NOMO-1 treated with dmso at 0.1 percent for 144 hours (cell line): Measurements from ENCODE around the gene AGPAT4.

ENCODE experiments used
- DNase-seq: peaks from one replicate; lab custom pipeline; 2025; ENCODE audit not compliant: unreplicated experiment; lab: John Stamatoyannopoulos, UW

The AGPAT4 gene

DNA sequence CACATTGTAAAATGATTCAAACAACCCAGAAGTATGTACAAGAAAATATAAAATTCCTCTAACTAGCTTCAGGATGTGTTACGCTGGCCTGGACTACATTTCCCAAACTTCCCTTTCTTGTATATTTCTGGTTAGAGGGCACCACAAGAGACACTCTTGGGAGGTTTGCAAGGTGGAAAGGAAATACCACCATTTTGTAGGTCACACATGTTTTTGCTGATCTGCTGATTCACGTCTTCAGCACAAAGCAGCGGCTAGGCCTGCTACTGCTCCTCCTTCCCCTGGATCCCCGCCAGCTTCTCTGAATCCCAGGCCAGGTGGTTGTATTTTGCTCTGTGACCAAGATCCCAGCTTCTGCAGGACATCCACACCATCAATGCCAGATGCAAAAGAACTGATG is 104.2 kb downstream of the AGPAT4 start:
- no peak for DNase-seq

DNA sequence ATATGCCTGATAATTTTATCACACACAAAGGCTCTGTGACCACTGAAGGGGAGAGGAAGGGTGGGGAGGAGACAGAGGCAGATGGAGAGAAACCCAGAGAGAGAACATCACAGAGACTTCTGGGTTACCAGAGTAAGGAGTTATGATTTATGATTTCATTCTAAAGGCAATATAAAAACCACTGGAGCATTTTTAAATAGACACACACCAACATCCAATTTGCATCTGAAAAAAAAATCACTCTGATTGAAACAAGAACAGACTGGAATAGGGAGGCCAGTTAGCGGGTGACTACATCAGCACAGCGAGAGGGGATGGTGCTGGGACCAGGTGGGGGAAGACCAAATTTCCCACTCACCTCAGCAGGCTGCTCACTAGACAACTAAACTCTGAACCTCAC is 104.8 kb downstream of the AGPAT4 start:
- DNase-seq, result no peak

DNA sequence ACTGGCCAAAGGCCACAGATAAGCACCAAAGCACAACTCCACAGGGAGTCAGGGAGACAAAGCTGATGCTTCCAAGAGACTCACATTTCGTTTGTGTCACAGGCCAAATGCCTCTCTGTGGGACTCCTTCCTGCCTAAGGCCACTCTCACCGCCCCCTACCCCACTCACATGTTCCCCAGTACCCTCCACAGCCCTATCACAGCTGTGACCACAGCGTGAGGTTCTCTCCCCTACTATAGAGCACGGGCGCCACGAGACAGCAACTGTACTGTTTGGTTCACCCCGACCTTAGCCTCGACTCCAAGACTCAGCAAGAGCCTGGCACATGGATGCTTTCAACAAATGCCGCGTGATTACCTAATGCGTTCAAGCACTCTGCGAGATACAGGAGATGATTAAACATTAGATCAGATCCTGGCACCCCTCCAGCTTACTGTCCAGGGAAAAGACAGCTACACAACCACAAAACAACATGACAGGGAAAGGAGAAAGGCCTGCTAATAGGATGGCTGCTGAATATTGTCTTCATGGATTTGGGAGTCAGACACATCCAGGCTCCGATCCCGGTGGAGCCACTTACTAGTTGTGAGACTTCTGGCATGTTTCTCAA is 105.5 kb downstream of the AGPAT4 start:
- no peak for DNase-seq

DNA sequence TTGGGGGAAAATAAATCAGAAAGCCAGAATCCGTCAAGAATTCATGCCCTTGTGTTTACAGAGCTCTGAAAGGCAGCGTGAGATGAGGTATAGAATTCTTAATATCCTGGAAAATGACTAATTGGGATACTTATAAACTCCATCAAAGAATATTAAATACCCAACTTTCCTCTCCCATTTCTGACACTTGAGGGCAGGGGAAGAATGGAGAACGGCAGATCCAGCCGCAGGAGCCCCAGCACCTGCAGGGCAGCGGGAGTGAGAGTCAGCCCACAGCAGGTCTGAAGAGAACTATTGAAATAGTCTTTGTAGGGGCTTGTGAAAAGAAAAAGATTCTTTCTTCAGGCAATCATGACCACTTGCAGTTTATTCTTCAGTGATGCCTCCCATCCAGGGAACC is 107.2 kb downstream of the AGPAT4 start:
- DNase-seq, result no peak

DNA sequence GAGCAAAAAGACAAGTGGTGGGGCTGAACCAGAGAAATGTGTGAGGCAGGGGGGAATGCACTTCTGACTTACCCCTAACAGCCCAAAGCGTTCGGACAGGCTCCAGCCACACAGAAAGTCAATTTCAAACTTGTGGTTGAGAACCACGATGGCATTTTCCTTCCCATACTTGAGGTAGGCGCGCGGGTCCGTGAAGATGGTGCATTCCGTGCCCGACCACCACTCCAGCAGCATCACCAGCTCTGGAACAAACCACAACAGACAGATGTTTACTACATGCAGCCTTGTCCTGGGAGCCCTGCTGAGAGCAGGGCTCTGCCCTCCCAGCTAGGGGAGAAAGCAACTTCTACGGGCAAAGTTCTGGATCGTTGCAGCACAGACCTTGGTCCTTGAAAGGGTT is 107.7 kb downstream of the AGPAT4 start:
- DNase-seq, result no peak

DNA sequence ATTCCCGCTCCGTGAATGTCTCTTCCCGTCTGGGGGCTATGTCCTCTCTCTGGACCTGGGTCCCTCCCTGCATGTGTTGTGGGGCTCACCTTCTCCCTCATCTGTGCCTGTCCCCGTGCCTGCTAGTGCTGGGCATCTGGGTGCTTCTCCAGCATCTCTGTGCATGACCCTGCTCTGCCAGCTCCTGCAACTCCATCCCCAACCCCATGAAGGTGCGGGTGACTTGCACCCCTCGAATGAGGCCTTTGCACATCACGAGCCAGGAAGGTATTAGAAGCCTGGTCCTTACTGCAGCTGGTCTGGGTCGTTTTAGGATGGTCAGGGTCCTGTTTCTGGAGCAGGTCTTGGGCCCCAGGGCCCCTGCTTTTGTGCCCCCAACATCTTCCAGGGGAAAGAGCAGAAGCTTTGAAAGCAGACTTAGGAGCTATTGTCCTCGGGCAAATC is 109.7 kb downstream of the AGPAT4 start:
- no peak for DNase-seq

DNA sequence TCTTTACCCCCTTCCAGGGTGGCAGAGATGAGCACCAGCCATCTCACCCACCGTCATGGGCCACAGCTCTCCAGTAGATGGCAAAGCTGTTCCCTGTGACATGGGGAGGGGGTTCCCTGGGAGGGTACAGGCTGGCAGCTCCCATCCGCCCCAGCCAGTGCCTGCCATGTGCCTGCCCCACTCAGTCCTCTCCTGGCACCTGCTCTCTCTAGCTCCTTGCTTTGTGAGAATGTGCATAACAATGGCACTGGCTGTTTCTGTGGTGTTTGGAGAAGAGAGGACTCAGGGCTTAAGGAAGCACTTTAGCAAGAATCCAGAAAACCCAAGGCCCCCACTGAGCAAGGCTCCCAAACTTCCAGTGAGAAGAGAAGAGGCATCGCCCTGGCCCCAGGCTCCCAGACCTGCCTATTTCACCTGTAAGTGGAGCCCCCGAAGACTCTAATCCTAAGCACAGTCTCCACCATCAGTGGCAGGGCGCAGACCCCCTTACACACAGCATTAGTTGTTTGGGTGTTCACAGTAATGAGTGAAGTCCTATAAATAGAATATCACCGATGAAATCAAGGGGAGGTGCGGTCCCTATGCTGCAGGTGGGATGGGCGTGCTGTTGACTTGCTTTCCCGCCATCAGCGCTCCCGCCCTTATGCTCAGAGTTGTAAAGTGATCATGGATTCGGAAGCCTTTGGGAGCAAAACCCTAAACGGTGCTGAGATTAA is 110.2 kb downstream of the AGPAT4 start:
- DNase-seq, result no peak

DNA sequence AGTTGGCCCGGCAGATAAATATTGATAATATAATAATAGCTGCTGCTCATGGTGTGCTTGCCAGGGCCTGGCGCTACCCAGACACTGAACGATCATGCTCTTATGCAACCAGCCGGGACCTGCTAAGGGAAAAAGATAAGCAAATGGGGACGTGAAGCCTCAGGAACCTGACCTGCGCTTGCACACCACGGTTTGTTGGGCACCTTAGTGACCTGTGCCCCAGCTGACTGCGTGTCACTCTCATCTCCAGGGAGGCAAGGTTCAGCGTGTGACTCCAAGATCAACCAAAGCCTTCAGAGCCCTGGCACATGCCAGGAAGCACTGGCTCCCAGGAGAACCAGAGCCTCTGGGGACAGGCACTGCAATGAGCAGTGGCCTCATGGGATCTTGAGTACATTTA is 111.1 kb downstream of the AGPAT4 start:
- no peak for DNase-seq

DNA sequence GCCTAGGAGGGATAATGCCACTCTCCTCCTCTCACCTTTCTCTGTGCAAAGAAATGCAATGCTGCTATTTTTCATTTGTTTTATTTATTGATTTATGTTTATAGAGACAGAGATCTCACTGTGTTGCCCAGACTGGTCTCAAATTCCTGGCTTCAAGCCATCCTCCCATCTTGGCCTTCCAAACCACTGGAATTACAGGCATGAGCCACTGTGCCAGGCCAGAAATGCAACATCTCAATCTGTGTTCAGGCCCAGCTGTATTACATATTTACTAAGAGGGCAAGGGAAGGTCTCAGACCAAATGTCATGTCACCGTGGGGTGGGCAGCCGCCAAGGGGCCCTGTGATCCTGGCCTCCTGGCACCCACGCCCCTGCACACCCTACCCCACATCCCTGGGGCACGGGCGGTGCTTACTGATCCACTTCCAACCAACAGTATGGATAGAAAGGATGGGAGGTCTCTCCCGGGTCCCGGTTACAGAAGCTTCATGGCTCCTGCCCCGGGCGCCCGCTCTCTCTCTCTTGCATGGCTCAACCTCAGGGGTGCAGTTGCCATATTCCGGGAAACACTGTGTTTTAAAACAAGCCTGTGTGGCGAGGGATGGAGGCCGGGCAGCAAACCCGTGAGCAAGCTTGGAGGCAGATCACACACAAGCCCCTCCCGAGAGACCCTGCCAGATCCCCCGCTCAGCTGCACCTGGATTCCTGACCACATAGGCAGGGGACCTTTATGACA is 111.8 kb downstream of the AGPAT4 start:
- DNase-seq, result no peak

DNA sequence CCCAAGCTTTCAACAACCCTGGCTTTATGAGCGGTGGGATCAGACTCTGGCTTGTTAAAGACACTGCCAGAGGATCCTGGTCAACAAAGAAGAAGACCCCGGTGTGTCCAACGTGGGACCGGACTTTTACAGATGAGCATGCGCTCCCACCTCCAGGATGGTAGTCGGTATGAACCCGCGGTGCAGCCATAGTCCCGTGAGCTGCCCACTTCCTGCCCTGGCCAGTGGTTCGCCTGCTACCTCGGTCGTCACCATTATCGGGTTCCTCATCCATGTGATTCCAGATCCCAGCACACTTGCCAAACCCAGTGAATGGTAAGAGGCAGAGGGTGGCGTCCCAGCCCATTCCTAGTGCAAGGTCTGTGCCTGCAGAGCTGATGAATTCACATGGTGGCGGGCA is 112.7 kb downstream of the AGPAT4 start:
- DNase-seq, result no peak

DNA sequence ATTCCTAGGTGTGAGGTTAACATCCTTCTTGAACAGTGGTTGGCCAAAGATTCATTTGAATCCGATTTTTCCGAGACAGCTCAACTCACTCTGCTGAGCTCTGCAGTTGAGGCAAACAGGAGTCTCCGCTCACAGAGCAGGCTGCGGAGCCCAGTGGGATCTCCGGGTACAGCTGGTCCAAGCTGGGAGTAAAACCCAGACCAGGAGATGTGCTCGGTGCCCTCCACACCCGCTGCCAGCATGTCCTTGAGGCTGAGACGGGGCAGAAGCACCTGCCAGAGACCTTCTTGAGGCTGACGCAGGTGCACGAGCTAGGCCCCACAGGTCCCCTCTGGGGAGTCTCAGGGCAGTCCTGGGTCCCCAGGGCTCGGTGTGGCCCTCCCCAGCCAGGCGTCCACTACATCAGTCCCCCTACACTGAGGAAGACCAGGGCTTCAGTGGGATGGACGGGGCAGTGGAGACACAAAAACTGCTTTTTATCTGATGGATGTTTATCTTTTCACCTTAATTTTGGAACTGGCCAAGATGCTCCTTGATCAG is 119.0 kb downstream of the AGPAT4 start:
- no peak for DNase-seq

DNA sequence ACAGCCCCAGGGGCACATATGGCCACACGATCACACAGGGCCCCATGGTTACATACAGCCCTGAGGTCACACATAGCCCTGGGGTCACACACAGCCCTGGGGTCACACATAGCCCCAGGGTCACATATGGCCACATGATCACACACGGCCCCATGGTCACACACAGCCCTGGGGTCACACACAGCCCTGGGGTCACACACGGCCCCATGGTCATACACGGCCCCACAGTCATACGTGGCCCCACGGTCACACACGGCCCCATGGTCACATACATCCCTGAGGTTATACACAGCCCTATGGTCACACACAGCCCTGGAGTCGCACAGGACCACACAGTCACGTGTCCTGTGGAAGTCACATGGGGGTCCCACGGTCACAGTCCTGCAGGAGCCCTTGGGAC is 120.1 kb downstream of the AGPAT4 start:
- no peak for DNase-seq

DNA sequence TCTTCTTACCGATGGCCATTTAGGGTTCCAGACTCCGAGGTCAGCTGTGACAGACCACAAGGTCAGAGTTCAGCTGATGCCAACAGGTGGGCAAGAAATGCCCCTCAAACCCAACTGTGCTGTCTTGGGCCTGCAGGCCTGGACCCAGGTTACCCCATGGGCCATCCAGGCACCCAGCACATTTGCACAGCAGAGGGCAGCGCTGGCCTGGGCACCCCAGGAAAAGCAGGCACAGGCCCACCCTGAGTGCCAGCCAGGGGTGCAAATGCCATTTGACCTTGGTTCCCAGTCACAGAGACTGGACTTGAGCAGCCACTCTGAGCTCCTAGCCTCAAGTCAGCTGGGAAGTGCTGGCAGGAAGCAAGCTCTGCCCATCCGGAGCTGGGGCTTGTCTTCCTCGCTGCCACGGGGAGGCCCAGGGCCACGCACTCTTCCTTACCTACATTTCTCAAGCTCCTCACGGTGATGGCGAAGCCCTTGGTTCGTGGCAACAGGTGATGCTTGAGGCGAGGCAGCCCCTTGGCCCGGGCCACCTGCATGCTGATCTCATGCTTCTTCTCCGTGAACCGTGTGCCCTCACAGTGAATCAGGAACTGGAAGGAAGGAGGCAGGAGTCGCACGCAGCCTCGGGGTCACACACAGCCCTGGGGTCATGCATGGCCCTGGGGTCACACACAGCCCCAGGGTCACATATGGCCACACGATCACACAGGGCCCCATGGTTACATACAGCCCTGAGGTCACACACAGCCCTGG is 120.8 kb downstream of the AGPAT4 start:
- no peak for DNase-seq

DNA sequence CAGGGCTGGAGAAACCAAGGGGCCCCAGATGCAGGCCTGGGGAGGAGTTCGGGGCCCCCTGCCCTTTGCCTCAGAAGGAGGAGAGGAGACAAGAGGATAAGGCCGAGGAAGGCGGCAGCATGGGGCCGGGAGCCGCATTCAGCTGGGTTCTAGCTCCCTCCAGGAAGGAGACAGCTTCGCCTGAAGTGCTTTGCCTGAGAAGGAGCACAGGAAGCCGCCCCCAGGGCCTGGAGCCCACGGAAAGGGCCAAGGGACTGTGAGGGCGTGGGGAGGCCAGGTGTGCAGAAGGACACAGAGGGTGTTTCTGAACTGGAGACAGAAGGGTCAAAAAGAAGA is 121.4 kb downstream of the AGPAT4 start:
- no peak for DNase-seq

DNA sequence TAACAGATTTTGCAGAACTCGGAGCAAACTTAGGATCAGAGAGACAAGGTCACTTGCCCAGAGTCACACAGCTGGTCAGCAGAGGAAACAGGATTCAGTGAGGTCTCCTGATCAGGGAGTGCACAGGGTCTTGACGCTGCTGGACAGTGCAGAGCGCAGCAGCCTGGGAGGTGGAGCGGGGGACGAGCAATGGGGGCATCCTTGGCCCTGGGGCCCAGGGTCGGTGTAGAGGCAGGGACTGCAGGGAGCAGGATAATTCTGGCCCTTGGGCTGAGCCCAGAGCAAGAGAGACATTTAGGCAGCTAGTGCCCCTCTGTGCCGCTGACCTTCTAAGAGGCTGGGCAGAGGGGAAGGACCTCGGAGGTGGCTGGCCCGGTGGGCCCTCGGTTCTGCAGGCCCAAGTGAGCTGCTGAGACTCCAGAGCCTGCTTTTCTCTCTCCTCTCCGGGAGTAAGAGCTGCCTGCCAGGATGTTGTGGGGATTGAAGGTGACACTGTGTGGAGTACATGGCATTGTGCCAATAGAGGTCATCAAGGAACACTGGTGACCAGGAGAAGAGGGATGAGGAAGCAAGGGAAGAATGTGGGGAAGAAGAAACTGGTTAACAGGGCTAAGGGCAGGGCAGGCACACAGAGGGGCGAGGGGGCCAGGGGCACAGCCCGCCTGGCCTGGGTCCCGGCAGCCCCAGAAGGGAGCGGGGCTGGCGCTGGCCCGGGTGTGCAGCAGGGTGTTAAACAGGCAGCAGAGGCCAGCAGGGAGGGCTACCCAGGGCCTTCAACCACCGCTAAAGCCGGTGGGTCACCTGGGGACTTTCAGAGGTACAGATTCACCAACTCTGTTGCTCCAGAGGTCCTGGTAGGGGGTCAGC is 122.0 kb downstream of the AGPAT4 start:
- no peak for DNase-seq

DNA sequence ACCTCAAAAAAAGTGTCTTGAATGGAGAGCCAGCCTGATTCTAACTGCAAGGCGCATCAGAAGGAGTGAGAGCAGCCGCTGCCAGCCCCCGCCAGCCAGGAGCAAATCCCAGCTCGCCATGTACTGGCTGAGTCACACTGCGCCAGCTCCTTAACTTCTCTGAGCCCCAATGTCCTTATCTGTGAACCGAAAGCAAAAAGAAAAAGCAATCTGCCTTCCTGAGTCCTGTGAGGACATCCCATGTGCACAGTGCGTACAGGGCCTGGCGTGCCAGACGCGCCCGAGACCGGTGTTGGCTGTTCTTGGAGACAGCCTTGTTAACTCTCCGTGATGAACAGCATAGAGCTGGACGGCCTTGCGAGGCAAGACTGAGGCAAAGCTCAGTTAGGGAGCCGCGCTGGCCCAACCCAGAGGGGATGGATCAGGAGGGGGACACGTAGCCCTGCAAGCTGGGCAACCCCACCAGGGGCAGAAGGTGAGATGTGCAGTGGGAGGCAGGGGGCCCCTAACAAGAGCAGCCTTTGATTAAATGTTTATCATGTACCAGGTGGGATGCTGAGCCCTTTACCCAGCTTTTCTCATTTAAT is 122.7 kb downstream of the AGPAT4 start:
- no peak for DNase-seq

DNA sequence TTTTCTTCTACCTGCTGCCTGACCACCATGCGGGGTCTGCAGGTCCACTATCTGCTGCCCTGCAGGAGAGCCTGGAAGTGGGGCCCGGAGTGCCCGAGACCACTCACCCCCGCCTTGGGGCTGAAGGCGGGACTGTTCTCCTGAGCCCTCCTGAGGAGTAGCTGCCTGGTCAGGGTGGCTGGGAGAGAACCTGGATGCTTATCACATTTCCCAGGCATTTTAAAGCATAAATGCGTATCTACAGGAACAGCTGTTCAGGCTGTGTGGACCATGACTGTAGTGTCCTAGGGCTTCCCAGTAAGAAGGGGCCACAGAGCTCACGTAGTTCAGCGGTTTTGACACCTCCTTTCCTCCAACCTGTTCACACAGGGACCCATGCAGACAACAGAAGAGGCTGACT is 123.3 kb downstream of the AGPAT4 start:
- no peak for DNase-seq

DNA sequence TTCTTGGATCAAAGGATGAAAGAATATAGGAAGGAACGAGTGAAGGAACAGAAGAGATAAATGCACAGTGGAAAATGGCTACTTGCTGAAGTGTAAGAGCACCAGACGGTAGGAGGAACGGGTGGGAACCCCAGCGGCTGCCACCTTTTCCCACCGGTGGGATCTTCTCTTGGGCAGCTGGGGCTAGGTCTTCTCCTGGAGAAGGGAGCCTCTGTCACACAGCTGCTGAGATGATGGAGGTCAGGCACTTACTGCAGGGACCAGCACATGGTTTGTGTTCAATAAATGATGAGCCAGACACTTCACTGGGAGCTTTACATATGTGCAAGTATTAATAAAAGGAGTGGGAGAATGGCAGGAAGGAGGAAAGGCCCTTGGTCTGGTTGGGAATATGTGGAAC is 123.7 kb downstream of the AGPAT4 start:
- no peak for DNase-seq

DNA sequence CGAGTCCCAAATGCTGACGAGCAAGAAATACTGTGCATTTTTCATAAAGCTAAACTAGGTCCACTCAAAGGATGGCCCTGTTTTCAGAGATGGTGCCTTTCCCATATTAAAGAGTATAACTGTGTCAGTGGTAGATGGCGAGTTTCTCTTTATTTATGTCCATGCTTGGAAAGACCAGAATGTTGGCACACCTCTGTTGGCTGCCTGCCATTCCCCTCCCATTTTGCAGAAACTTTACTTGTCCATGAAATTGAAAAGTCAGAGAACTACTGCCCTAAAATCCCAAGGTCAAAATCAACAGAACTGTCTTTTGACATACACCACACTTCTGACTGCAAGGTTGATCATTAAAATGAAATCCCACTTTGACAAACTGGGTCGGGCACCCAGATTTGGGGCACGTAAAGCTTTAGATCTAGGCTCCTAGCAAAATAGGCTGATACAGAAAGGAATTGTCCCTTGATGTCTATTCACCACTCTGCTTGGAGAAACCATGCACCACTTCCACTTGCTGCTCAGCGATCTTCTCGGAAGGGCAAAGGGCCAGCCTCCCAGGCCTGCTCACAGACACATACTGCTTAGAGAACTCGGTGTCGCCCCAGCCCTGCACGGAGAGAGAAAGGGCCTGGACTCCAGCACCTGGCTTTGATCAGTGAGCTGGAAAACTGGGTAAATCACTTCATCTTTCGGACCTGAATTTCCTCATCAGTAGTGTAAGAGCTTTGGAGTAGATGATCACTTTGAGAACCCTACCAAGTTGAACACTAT is 130.0 kb downstream of the AGPAT4 start:
- no peak for DNase-seq

DNA sequence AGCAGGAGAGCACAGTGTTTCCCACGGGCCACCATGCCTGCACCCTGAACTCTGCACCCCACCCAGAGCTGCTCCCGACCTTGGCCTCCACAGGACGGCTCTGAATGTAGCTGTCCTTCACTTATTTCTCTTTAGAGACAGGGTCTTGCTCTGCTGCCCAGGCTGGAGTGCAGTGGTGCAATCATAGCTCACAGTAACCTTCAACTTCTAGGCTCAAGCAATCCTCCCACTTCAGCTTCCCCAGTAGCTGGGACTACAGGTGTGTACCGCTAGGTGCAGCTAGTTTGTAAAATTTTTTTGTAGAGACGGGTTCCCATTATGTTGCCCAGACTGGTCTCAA is 130.9 kb downstream of the AGPAT4 start:
- DNase-seq, result no peak
